Activated T-cell treated with anti-CD3 and anti-CD28 coated beads, Interleukin-2, amount 50 U/mL, for 4 hours (primary cell): ENCODE measurements around the gene BACE1-AS. TPM values are rescaled to one million over a fixed set of nuclear protein-coding genes. Genes with fewer than 3 reads are reported as not detected.
"Not testable (repeated sequence)": the region's sequence is repeated elsewhere in the genome, so short reads cannot be mapped to it uniquely, and the experiment has no call there.

Source experiments
- ATAC-seq, 2 donors: fragments of 200-7000 bp; cut with Tn5 transposase; one replicate each; pipeline ENCODE4 v1.10.0; 2021
- DNase-seq: peaks from one replicate; pipeline ENCODE4 v3.0.0-alpha.2; 2020
- H3K27me3 Mint-ChIP-seq: one replicate; pipeline ENCODE4 v1.8.0; 2021; ENCODE audit warnings: low read depth, mixed read lengths
- H3K36me3 Mint-ChIP-seq: one replicate; pipeline ENCODE4 v1.8.0; 2022; ENCODE audit warnings: mixed read lengths; ENCODE audit not compliant: insufficient read depth
- H3K4me1 Mint-ChIP-seq: one replicate; pipeline ENCODE4 v1.8.0; 2021; ENCODE audit warnings: low read depth, mixed read lengths
- H3K4me3 Mint-ChIP-seq: one replicate; pipeline ENCODE4 v1.8.0; 2021; ENCODE audit warnings: mild to moderate bottlenecking, moderate library complexity, mixed read lengths
- H3K9me3 Mint-ChIP-seq: one replicate; pipeline ENCODE4 v1.8.0; 2021; ENCODE audit warnings: mixed read lengths
- total RNA-seq, 3 donors: library from RNA; stranded (reverse); gene quantifications; one replicate each; pipeline ENCODE4 v1.2.1, GENCODE V29; 2021

The BACE1-AS gene
- total RNA-seq, 3 donors from 2014 or later, result 3.1 to 3.3 (median 3.2) TPM

GRCh38 chr11:117327255-117327566 is 36.1 kb downstream of the BACE1-AS start:
- peaks cover 14% of the 10 kb centered on the region for H3K4me1 Mint-ChIP-seq
- not testable (repeated sequence) for H3K9me3 Mint-ChIP-seq, H3K4me3 Mint-ChIP-seq

GRCh38 chr11:117327567-117328374 is 36.6 kb downstream of the BACE1-AS start, which contains the start of gene CEP164:
Gene CEP164, plus strand, starts transcription at chr11:117327854. Its CDS starts 10,733 bp downstream, at chr11:117338587.
- no peak within 1 kb of the TSS for H3K4me3 Mint-ChIP-seq
- H3K4me1 Mint-ChIP-seq, result peaks cover 16% of the 10 kb centered on the region
- ATAC-seq, result peak; percentile 97 to 98
- no peaks in the 10 kb centered on the region for H3K27me3 Mint-ChIP-seq
- H3K9me3 Mint-ChIP-seq, result no peaks in the 10 kb centered on the region
- H3K36me3 Mint-ChIP-seq, result peaks cover 5% of the 10 kb centered on the region
- peak; percentile 91 for DNase-seq

More at GRCh38 chr11:117327255-117327566, 36.1 kb downstream of the BACE1-AS start:
- not testable (repeated sequence) for H3K27me3 Mint-ChIP-seq, DNase-seq, H3K36me3 Mint-ChIP-seq, ATAC-seq

- Mint-ChIP-seq H3K9me3 (no peaks in the 10 kb centered on the region), H3K4me1 (peaks cover 16% of the 10 kb centered on the region), H3K36me3 (peaks cover 5% of the 10 kb centered on the region), H3K4me3 (no peak overlapping the region), H3K27me3 (no peaks in the 10 kb centered on the region)
- DNase-seq (no peak), ATAC-seq (peak; percentile 8)
These were observed 37.3 kb downstream of the BACE1-AS start for GRCh38 chr11:117328375-117329010.

- no peaks in the 10 kb centered on the region for H3K9me3 Mint-ChIP-seq
- peaks cover 14% of the 10 kb centered on the region for H3K4me1 Mint-ChIP-seq
- no peak for ATAC-seq
- no peak overlapping the region for H3K4me3 Mint-ChIP-seq
- peaks cover 28% of the 10 kb centered on the region for H3K36me3 Mint-ChIP-seq
- no peaks in the 10 kb centered on the region for H3K27me3 Mint-ChIP-seq
- DNase-seq, result no peak
These were observed 41.7 kb downstream of the BACE1-AS start for GRCh38 chr11:117332843-117333242.

GRCh38 chr11:117333917-117334316 is 42.8 kb downstream of the BACE1-AS start:
- ATAC-seq (no peak), DNase-seq (no peak)
- Mint-ChIP-seq H3K27me3 (no peaks in the 10 kb centered on the region), H3K36me3 (peaks cover 34% of the 10 kb centered on the region), H3K4me3 (no peak overlapping the region), H3K9me3 (no peaks in the 10 kb centered on the region), H3K4me1 (peaks cover 17% of the 10 kb centered on the region)

DNA sequence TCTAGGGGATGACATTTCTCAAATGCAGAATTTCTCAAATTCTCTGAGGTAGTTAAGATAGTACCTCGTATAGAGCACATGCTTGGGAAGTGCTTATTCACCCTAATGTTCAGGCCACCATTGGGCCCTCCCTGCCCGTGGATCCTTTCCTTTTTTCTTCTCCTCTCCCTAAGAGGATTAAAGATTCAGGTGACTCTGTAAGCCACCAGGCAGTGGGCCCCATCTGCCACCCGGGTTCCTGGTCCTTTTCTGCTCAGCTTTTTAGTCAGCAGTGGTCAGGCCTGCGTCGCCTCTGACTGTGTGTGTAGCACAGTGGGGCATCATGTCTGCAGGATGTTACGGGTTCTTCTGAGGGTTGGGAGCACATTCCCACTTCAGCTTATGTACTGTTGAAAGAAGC is 43.8 kb downstream of the BACE1-AS start:
- H3K36me3 Mint-ChIP-seq, result peaks cover 36% of the 10 kb centered on the region
- no peak overlapping the region for H3K4me3 Mint-ChIP-seq
- peaks cover 15% of the 10 kb centered on the region for H3K4me1 Mint-ChIP-seq
- H3K9me3 Mint-ChIP-seq, result no peaks in the 10 kb centered on the region
- H3K27me3 Mint-ChIP-seq, result no peaks in the 10 kb centered on the region
- DNase-seq (no peak), ATAC-seq (no peak)

DNA sequence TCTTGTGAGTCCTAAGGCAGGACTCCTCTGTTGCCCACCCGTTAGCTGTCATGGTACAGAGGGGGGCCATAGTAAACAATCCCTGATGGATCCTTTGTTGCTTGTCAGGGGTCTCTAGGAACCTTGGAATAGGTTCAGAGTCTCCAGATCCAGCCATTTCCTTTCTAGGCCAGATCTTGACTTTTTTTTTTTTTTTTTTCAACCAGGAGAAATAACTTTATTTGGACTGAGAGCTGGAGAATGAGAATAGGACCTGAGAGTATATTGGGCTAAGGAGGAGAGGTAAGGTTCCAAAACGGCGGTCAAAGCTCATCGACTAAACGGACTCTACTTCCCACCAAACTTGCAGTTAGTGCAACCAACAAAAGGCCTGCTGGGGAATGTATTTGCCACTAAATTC is 44.3 kb downstream of the BACE1-AS start:
- no peaks in the 10 kb centered on the region for H3K9me3 Mint-ChIP-seq
- no peak overlapping the region for H3K4me3 Mint-ChIP-seq
- no peaks in the 10 kb centered on the region for H3K27me3 Mint-ChIP-seq
- DNase-seq, result no peak
- no peak for ATAC-seq
- H3K4me1 Mint-ChIP-seq, result peaks cover 11% of the 10 kb centered on the region
- peaks cover 40% of the 10 kb centered on the region for H3K36me3 Mint-ChIP-seq

GRCh38 chr11:117337076-117337475 is 45.9 kb downstream of the BACE1-AS start:
- no peaks in the 10 kb centered on the region for H3K27me3 Mint-ChIP-seq
- H3K4me1 Mint-ChIP-seq, result peaks cover 6% of the 10 kb centered on the region
- H3K36me3 Mint-ChIP-seq, result peaks cover 46% of the 10 kb centered on the region
- no peaks in the 10 kb centered on the region for H3K9me3 Mint-ChIP-seq
- no peak for DNase-seq
- no peak for ATAC-seq
- H3K4me3 Mint-ChIP-seq, result no peak overlapping the region

Other genes starting within 250 kb of the BACE1-AS start
- 10 to 100 TPM; 28.7 to 48.8 (median 36.5) TPM for gene SIK3, start 192.9 kb upstream of the BACE1-AS start, total RNA-seq
- gene PAFAH1B2, start 147.1 kb upstream of the BACE1-AS start, total RNA-seq, result 10 to 100 TPM; 73.9 to 81.2 (median 80.0) TPM
- gene SIDT2, start 112.6 kb upstream of the BACE1-AS start, total RNA-seq, result 10 to 100 TPM; 11.1 to 15.4 (median 12.9) TPM
- gene TAGLN, start 92.0 kb upstream of the BACE1-AS start, total RNA-seq, result 1 to 10 TPM; 2.5 to 3.9 (median 3.2) TPM
- gene PCSK7, start 59.3 kb upstream of the BACE1-AS start, total RNA-seq, result 100 to 1,000 TPM; 112 to 139 (median 123) TPM
- gene RNF214, start 58.7 kb upstream of the BACE1-AS start, total RNA-seq, result 10 to 100 TPM; 16.2 to 17.9 (median 16.9) TPM
- 1 to 10 TPM in 1 of 3 donors, under 1 TPM in 2; 0.37 to 1.0 (median 0.48) TPM for gene BACE1, start 24.9 kb downstream of the BACE1-AS start, total RNA-seq
- gene CEP164, start 36.5 kb downstream of the BACE1-AS start, total RNA-seq, result 10 to 100 TPM; 35.7 to 44.0 (median 36.5) TPM